OCI-LY7 (cell line): ENCODE measurements around the gene MADD. TPM values are rescaled to one million over a fixed set of nuclear protein-coding genes. Genes with fewer than 3 reads are reported as not detected.

Experiments
- BruUV-seq: library from RNA; stranded (reverse); fragments of 400-500 nt; replicated peaks from 2 replicates; lab custom pipeline; 2021; lab: Mats Ljungman, UMichigan
- CTCF ChIA-PET: fragments of 300-600 bp; sonication (Branson Sonifier 250); formaldehyde crosslinking; loops from one replicate; lab custom pipeline; 2022; ENCODE audit warnings: antibody characterized with exemption; ENCODE audit not compliant: unreplicated experiment; lab: Charles Lee
- POLR2A ChIA-PET: fragments of 300-600 bp; sonication (Branson Sonifier 250); formaldehyde crosslinking; loops from one replicate; lab custom pipeline; 2022; ENCODE audit warnings: antibody characterized with exemption; lab: Charles Lee
- DNase-seq: peaks from one replicate; pipeline ENCODE4 v3.0.0-alpha.2; 2015; ENCODE audit warnings: low spot score
- H2AFZ ChIP-seq: fragments of 200-600 bp; sonication (generic), shearing (Covaris generic); 2 replicates; pipeline ENCODE4 v1.6.1; 2014; ENCODE audit warnings: mild to moderate bottlenecking, antibody characterized with exemption, low read length, moderate library complexity
- H3K27ac ChIP-seq: fragments of 200-600 bp; sonication (generic); 2 replicates; pipeline ENCODE4 v1.5.1; 2014; ENCODE audit warnings: mixed run types, low read depth, mild to moderate bottlenecking, moderate library complexity, low read length, inconsistent platforms; ENCODE audit not compliant: poor library complexity, severe bottlenecking
- H3K36me3 ChIP-seq: fragments of 200-600 bp; sonication (generic); 2 replicates; pipeline ENCODE4 v1.6.1; 2014; ENCODE audit warnings: mild to moderate bottlenecking, antibody characterized with exemption, low read length, moderate library complexity, mixed read lengths; ENCODE audit not compliant: insufficient read depth
- H3K4me1 ChIP-seq: fragments of 200-600 bp; sonication (generic); 2 replicates; pipeline ENCODE4 v1.5.1; 2014; ENCODE audit warnings: mild to moderate bottlenecking, low read length; ENCODE audit not compliant: insufficient read depth, poor library complexity, severe bottlenecking
- H3K4me2 ChIP-seq: fragments of 200-600 bp; sonication (generic); 2 replicates; pipeline ENCODE4 v1.6.1; 2014; ENCODE audit warnings: mild to moderate bottlenecking, low read length
- H3K4me3 ChIP-seq: fragments of 200-600 bp; sonication (generic); 2 replicates; pipeline ENCODE4 v1.5.1; 2014; ENCODE audit warnings: mild to moderate bottlenecking, low read depth, low read length; ENCODE audit not compliant: poor library complexity, severe bottlenecking
- H3K79me2 ChIP-seq: fragments of 200-600 bp; sonication (generic); 2 replicates; pipeline ENCODE4 v1.6.1; 2016; ENCODE audit warnings: low read depth, mild to moderate bottlenecking, low read length, moderate library complexity, mixed read lengths; ENCODE audit not compliant: insufficient read depth
- H3K9me2 ChIP-seq: fragments of 200-600 bp; sonication (generic); 2 replicates; pipeline ENCODE4 v1.6.1; 2016; ENCODE audit warnings: mild to moderate bottlenecking, low read length, mixed read lengths; ENCODE audit not compliant: insufficient read depth
- H3K9me3 ChIP-seq: fragments of 200-600 bp; sonication (generic); 2 replicates; pipeline ENCODE4 v1.6.1; 2014; ENCODE audit warnings: mild to moderate bottlenecking, mixed run types, low read length, mixed read lengths
- H4K20me1 ChIP-seq: fragments of 200-600 bp; sonication (generic); 2 replicates; pipeline ENCODE4 v1.6.1; 2014; ENCODE audit warnings: mild to moderate bottlenecking, antibody characterized with exemption, low read length, moderate library complexity, mixed read lengths; ENCODE audit not compliant: insufficient read depth
- EZH2phosphoT487 ChIP-seq: fragments of 200-600 bp; sonication (generic); IDR thresholded peaks from 2 replicates; pipeline ENCODE4 v1.6.1; 2018; ENCODE audit warnings: low read depth, borderline replicate concordance, mild to moderate bottlenecking, mixed run types, antibody characterized with exemption, low read length, moderate library complexity, mixed read lengths
- intact Hi-C: fragments of 100-400 bp; cut with micrococcal nuclease; formaldehyde crosslinking; loops from one replicate; pipeline ENCODE4 v1.10.0; 2022; ENCODE audit not compliant: unreplicated experiment
- total RNA-seq, 2 experiments: library from RNA; depleted of rRNA in 1 of 2; stranded (reverse); fragments of >200 nt in 1 of 2; shearing (Covaris generic) in 1 of 2; gene quantifications; 2 replicates each; pipeline ENCODE4 v1.2.3, GENCODE V29; 2014 to 2022
- TF ChIP-seq, protein P1 (sequence below): fragments of 200-600 bp; sonication (generic); conservative IDR thresholded peaks from 2 replicates; pipeline ENCODE4 v1.5.1; 2014; ENCODE audit warnings: mild to moderate bottlenecking, antibody characterized with exemption, low read length, moderate library complexity, mixed read lengths

MADD gene
- total RNA-seq, 2 experiments from 2014 or later, result 32.1 to 47.8 TPM

- Histone ChIP-seq H3K9me3 (no peaks in the 10 kb centered on the region), H3K4me2 (no peak within 1 kb of the TSS), H3K4me3 (no peak within 1 kb of the TSS), H4K20me1 (no peaks in the 10 kb centered on the region), H3K36me3 (no peaks in the 10 kb centered on the region), H3K9me2 (no peaks in the 10 kb centered on the region), H3K27ac (no peak within 1 kb of the TSS), H3K79me2 (no peaks in the 10 kb centered on the region), H2AFZ (no peak within 1 kb of the TSS), H3K4me1 (peaks cover 4% of the 10 kb centered on the region)
- no TSS peak for BruUV-seq
- POLR2A ChIA-PET, result interaction anchor here (0.9 kb wide), 1 partner anchor 10 kb away, joined by 3 read pairs; no protein-coding TSS in a partner anchor
- intact Hi-C loops, result no loop called here
- CTCF ChIA-PET, result interaction anchor here (0.6 kb wide), 1 partner anchor 197 kb away, joined by 3 read pairs; no protein-coding TSS in a partner anchor
- DNase-seq, result peak; percentile 28
- TF ChIP-seq, protein P1, sequence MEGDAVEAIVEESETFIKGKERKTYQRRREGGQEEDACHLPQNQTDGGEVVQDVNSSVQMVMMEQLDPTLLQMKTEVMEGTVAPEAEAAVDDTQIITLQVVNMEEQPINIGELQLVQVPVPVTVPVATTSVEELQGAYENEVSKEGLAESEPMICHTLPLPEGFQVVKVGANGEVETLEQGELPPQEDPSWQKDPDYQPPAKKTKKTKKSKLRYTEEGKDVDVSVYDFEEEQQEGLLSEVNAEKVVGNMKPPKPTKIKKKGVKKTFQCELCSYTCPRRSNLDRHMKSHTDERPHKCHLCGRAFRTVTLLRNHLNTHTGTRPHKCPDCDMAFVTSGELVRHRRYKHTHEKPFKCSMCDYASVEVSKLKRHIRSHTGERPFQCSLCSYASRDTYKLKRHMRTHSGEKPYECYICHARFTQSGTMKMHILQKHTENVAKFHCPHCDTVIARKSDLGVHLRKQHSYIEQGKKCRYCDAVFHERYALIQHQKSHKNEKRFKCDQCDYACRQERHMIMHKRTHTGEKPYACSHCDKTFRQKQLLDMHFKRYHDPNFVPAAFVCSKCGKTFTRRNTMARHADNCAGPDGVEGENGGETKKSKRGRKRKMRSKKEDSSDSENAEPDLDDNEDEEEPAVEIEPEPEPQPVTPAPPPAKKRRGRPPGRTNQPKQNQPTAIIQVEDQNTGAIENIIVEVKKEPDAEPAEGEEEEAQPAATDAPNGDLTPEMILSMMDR, result peak; percentile 48
- TF ChIP-seq EZH2phosphoT487, result no peak
Observed at GRCh38 chr11:47257517-47258316, 12.2 kb upstream of the MADD start, which contains the start of gene NR1H3. NR1H3 (plus strand) TSS chr11:47257996; CDS start chr11:47259217, 1,221 bp downstream.

DNA sequence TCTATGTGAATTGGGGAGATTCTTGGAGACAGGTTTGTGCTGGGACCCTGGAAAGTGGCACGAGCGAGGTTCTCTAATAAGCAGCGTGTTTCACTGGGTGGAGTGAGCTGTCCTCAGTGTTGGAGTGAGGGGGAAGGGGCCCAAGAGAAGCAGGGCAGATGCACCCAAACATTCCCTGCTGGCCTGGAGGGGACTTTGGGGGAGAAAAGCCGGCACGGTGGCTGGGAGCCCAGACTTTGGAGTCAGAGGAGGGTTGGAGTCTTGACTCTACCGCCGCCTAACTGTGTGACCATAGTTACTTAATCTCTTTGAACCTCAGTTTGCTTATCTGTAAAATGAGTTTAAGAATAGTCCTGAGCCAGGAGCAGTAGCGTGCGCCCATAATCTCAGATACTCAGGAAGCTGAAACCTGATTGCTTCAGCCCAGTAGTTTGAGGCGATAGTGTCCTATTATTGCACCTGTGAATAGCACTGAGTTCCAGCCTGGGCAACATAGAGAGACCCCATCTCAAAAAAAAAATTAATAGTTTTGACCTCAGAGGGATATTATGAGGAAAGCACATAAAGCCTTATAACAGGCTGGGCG, 11.5 kb upstream of the MADD start:
- H3K4me3 ChIP-seq, result no peak overlapping the region
- H3K9me2 ChIP-seq, result no peaks in the 10 kb centered on the region
- no peaks in the 10 kb centered on the region for H4K20me1 ChIP-seq
- H3K36me3 ChIP-seq, result no peaks in the 10 kb centered on the region
- DNase-seq, result no peak
- POLR2A ChIA-PET, result interaction anchor here (0.8 to 2.2 kb wide), 2 partner anchors 9 to 10 kb away, joined by 4 to 13 read pairs; partner anchors contain the start of gene ACP2
- H3K79me2 ChIP-seq, result no peaks in the 10 kb centered on the region
- peaks cover 4% of the 10 kb centered on the region for H3K4me1 ChIP-seq
- TF ChIP-seq EZH2phosphoT487, result no peak
- TF ChIP-seq, protein P1, result no peak
- H3K9me3 ChIP-seq, result no peaks in the 10 kb centered on the region
- H2AFZ ChIP-seq, result no peak overlapping the region
- no peak overlapping the region for H3K27ac ChIP-seq
- intact Hi-C loops, result no loop called here
- BruUV-seq, result no TSS peak
- CTCF ChIA-PET, result interaction anchor here (0.5 to 1.7 kb wide), 3 partner anchors 9 to 196 kb away, joined by 5 to 28 read pairs (median 7); partner anchors contain the start of gene ARFGAP2
- H3K4me2 ChIP-seq, result no peak overlapping the region
